Measurements from ENCODE around the gene WNK1. TPM values are rescaled to one million over a fixed set of nuclear protein-coding genes. Genes with fewer than 3 reads are reported as not detected.
"Not testable (repeated sequence)": the region's sequence is repeated elsewhere in the genome, so short reads cannot be mapped to it uniquely, and the experiment has no call there.

WNK1 gene
- total RNA-seq, 4 donors from 2014 or later = 168 to 223 (median 204) TPM

GRCh38 chr12:848173-848865 is 95.9 kb downstream of the WNK1 start:
- H3K27me3 ChIP-seq = no peaks in the 10 kb centered on the region
- H3K4me3 ChIP-seq = no peak overlapping the region
- in situ Hi-C loops (cut with MboI; ENCODE audit: low sequenced_read_pairs in 4 of 4) = no loop called here
- intact Hi-C loops (cut with DNase I; ENCODE audit: low total_unique reads) = no loop called here
- H3K27ac ChIP-seq = peak overlapping the region in 3 of 4 donors; percentile 44 to 62 (median 58)
- DNase-seq = no peak
- H3K9me3 ChIP-seq = no peaks in the 10 kb centered on the region
- peaks cover 29 to 48% of the 10 kb centered on the region in 2 donors for H3K4me1 ChIP-seq
- H3K36me3 ChIP-seq = no peaks in the 10 kb centered on the region
- no peak for TF ChIP-seq POLR2A (IDR thresholded peaks at IDR 0.05)
- TF ChIP-seq, protein P1, sequence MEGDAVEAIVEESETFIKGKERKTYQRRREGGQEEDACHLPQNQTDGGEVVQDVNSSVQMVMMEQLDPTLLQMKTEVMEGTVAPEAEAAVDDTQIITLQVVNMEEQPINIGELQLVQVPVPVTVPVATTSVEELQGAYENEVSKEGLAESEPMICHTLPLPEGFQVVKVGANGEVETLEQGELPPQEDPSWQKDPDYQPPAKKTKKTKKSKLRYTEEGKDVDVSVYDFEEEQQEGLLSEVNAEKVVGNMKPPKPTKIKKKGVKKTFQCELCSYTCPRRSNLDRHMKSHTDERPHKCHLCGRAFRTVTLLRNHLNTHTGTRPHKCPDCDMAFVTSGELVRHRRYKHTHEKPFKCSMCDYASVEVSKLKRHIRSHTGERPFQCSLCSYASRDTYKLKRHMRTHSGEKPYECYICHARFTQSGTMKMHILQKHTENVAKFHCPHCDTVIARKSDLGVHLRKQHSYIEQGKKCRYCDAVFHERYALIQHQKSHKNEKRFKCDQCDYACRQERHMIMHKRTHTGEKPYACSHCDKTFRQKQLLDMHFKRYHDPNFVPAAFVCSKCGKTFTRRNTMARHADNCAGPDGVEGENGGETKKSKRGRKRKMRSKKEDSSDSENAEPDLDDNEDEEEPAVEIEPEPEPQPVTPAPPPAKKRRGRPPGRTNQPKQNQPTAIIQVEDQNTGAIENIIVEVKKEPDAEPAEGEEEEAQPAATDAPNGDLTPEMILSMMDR (IDR thresholded peaks at IDR 0.05 in 4 of 5, conservative IDR thresholded peaks at IDR 0.05 in 1 of 5) = no peak
- ATAC-seq = no peak

GRCh38 chr12:848882-849527 is 96.6 kb downstream of the WNK1 start:
- H3K27ac ChIP-seq = peak overlapping the region in 3 of 4 donors; percentile 44 to 62 (median 58)
- TF ChIP-seq, protein P1 (IDR thresholded peaks at IDR 0.05 in 4 of 5, conservative IDR thresholded peaks at IDR 0.05 in 1 of 5) = no peak
- no peak for TF ChIP-seq POLR2A (IDR thresholded peaks at IDR 0.05)
- no peaks in the 10 kb centered on the region for H3K27me3 ChIP-seq
- peaks cover 29 to 47% of the 10 kb centered on the region in 2 donors for H3K4me1 ChIP-seq
- intact Hi-C loops (cut with DNase I; ENCODE audit: low total_unique reads) (no loop called here), in situ Hi-C loops (cut with MboI; ENCODE audit: low sequenced_read_pairs in 4 of 4) (no loop called here)
- H3K4me3 ChIP-seq = no peak overlapping the region
- no peak for ATAC-seq
- no peaks in the 10 kb centered on the region for H3K9me3 ChIP-seq
- no peaks in the 10 kb centered on the region for H3K36me3 ChIP-seq
- no peak for DNase-seq

- H3K27me3 ChIP-seq; H3K36me3 ChIP-seq; in situ Hi-C loops (cut with MboI; ENCODE audit: low sequenced_read_pairs in 4 of 4); H3K4me3 ChIP-seq; H3K9me3 ChIP-seq; DNase-seq; intact Hi-C loops (cut with DNase I; ENCODE audit: low total_unique reads); H3K27ac ChIP-seq; ATAC-seq: not testable (repeated sequence)
- H3K4me1 ChIP-seq = peaks cover 29 to 50% of the 10 kb centered on the region in 2 donors
Observed at GRCh38 chr12:849733-850437, 97.5 kb downstream of the WNK1 start.

- Histone ChIP-seq H3K9me3 (no peaks in the 10 kb centered on the region), H3K27ac (peak overlapping the region; percentile 44 to 75 (median 68)), H3K27me3 (no peaks in the 10 kb centered on the region), H3K36me3 (no peaks in the 10 kb centered on the region), H3K4me3 (peak overlapping the region in 3 of 4 donors; percentile 3 to 36 (median 20)), H3K4me1 (peaks cover 29 to 44% of the 10 kb centered on the region in 2 donors)
- ATAC-seq (peak in 1 of 2 donors; percentile 24), DNase-seq (no peak)
- TF ChIP-seq, protein P1 (IDR thresholded peaks at IDR 0.05 in 4 of 5, conservative IDR thresholded peaks at IDR 0.05 in 1 of 5) = no peak
- no peak for TF ChIP-seq POLR2A (IDR thresholded peaks at IDR 0.05)
- in situ Hi-C loops (cut with MboI; ENCODE audit: low sequenced_read_pairs in 4 of 4) = no loop called here
- intact Hi-C loops (cut with DNase I; ENCODE audit: low total_unique reads) = no loop called here
Observed at GRCh38 chr12:851343-851742, 99.0 kb downstream of the WNK1 start.

GRCh38 chr12:851913-852312 is 99.5 kb downstream of the WNK1 start:
- in situ Hi-C loops (cut with MboI; ENCODE audit: low sequenced_read_pairs in 4 of 4) = no loop called here
- ATAC-seq = peak; percentile 79 to 80
- peaks cover 30 to 49% of the 10 kb centered on the region in 2 donors for H3K4me1 ChIP-seq
- no peaks in the 10 kb centered on the region for H3K9me3 ChIP-seq
- no peak for DNase-seq
- intact Hi-C loops (cut with DNase I; ENCODE audit: low total_unique reads) = no loop called here
- TF ChIP-seq, protein P1 (IDR thresholded peaks at IDR 0.05 in 4 of 5, conservative IDR thresholded peaks at IDR 0.05 in 1 of 5) = no peak
- TF ChIP-seq POLR2A (IDR thresholded peaks at IDR 0.05) = no peak
- peak overlapping the region in 3 of 4 donors; percentile 8 to 36 (median 20) for H3K4me3 ChIP-seq
- no peaks in the 10 kb centered on the region for H3K27me3 ChIP-seq
- H3K27ac ChIP-seq = peak overlapping the region; percentile 44 to 75 (median 68)
- H3K36me3 ChIP-seq = no peaks in the 10 kb centered on the region

Measured in gastrocnemius medialis (tissue), 4 donors.